HG02840 (cell line): ENCODE data around the gene DENND6A.

ENCODE experiments used
- ATAC-seq: cut with Tn5 transposase; IDR thresholded peaks from one replicate; pipeline ENCODE4 v1.9.1; 2021; ENCODE audit warnings: mild to moderate bottlenecking, moderate library complexity, moderate number of reproducible peaks; ENCODE audit not compliant: unreplicated experiment, low FRiP score

DENND6A gene

DNA sequence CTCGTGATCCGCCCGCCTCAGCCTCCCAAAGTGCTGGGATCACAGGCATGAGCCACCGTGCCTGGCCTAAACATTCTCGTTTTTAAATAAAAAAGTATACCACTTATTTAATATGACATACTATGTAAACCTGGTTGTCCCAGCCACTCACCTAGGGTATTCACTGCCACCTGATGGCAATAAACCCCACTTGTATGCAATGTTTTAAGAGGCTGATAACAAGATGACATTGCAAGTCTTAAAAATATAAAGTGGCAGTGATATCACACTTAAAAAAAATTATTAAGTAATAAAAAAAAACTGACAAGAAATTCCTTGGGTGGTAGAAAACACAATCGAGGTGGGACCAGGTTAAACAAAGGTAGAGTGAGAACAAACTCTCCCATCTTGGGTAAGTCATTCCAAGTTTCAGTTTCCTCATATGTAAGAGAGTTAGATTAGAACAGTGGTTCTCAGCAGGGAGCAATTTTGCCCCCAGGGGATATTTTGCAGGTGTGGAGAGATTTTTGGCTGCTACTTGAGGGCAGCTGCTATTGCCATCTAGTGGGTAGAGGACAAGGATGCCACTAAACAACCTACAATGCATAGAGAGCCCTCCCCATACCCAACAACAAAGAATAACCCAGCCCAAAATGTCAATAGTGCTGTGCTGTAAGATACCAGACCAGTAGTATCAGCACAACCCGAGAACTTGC lies 110.3 kb downstream of the DENND6A start:
- no peak for ATAC-seq

DNA sequence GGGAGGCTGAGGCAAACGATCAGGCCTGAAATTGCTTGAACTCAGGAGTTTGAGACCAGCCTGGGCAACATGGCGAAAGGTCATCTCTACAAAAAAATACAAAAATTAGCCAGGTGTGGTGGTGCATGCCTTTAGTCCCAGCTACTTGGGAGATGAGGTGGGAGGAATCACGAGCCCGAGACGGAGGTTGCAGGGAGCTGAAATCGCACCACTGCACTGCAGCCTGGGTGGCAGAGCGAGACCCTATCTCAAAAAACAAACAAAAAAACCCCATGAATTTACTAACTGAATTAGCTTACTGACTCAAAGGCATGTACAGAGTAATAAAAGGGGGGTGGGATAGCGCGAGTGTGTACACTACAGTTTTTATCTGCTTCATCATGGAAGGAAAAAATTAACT lies 115.1 kb downstream of the DENND6A start:
- no peak for ATAC-seq

DNA sequence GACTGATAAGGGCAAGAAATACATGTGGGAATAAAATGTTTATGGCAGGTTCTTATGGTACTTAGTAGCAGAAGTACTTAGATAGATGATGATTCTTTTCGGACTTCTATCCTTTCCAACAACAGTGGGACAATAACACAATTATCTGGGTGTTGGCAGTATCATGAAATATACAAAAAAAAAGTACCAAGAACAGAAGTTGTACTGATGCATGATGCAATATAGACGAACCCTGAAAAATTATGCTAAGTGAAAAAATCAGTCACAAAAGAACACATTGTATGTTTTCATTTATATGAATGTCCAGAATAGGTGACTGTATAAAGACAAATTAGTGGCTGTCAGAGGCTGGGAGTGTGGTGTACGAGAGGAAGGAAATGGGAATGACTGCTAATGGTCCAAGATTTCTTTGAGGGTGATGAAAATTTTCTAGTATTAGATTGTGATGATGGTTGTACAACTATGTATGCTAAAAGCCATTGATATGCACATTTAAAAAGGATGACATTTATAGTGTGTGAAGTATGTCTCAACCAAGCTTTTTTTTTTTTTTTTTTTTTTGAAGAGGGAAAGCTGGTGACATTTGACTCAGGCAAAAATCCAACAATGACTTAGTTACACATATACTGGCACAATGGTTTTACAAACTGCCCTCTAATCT lies 116.8 kb downstream of the DENND6A start:
- no peak for ATAC-seq
